IMR-90 (cell line): ENCODE data around the gene DBP.

Experiments used
- POLR2A ChIP-seq: IDR thresholded peaks from 2 replicates; pipeline ENCODE4 v1.6.1; 2012; ENCODE audit warnings: mild to moderate bottlenecking, low read depth, low read length
- TF ChIP-seq, protein P1 (sequence below): conservative IDR thresholded peaks from 2 replicates; pipeline ENCODE4 v1.5.1; 2012; ENCODE audit warnings: mild to moderate bottlenecking, low read depth, low read length, improper control_type of control experiment

DNA sequence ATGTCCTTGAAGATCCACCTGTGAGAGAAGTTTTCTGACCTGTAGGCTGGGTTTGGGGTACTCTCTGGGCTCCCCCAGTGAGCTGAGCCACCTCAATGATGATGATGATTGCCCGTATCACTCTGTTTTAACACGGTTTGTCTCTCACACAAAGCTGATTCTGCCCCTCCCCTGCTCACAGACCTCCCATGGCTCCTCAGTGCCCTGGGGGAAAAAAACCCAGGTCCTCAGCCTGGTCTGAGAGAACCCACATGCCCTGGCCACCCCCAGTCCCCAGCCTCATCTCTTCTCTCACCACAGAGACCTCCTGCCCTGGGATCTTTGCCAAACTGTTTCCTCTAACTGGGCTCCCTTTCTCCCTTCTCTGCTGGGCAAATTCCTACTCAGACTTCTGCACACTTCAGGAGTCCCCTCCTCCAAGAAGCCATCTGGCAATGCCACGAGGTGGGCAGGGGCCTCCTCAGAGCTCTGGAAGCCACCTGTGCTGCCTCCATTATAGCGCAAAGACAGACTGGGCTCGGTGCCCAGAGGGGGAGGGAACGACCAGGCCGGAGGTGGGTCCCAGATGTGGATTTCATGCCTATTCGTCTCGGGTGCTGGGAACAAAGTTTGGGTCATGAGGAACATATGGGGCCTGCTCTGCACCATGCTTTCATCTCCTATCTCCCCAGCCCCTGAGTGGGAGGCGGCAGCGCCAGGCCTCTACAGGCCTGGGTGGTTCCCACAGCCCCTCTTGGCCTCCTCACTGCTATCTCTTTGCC is 17.3 kb upstream of the DBP start:
- no peak for TF ChIP-seq POLR2A
- TF ChIP-seq, protein P1, sequence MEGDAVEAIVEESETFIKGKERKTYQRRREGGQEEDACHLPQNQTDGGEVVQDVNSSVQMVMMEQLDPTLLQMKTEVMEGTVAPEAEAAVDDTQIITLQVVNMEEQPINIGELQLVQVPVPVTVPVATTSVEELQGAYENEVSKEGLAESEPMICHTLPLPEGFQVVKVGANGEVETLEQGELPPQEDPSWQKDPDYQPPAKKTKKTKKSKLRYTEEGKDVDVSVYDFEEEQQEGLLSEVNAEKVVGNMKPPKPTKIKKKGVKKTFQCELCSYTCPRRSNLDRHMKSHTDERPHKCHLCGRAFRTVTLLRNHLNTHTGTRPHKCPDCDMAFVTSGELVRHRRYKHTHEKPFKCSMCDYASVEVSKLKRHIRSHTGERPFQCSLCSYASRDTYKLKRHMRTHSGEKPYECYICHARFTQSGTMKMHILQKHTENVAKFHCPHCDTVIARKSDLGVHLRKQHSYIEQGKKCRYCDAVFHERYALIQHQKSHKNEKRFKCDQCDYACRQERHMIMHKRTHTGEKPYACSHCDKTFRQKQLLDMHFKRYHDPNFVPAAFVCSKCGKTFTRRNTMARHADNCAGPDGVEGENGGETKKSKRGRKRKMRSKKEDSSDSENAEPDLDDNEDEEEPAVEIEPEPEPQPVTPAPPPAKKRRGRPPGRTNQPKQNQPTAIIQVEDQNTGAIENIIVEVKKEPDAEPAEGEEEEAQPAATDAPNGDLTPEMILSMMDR, result no peak
